ENCODE data around the gene NYAP2. TPM values are rescaled to one million over a fixed set of nuclear protein-coding genes. Genes with fewer than 3 reads are reported as not detected.

Gene NYAP2
- total RNA-seq, 1 experiment from 2014 or later = not detected

- in situ Hi-C loops (cut with HindIII; ENCODE audit: low sequenced_read_pairs) = no loop called here
- no peak for DNase-seq (ENCODE audit: low spot score)
Observed at GRCh38 chr2:225515033-225515432, 115.5 kb downstream of the NYAP2 start.

GRCh38 chr2:225526760-225527390 lies 127.4 kb downstream of the NYAP2 start:
- DNase-seq (ENCODE audit: low spot score) = peak; percentile 78
- in situ Hi-C loops (cut with HindIII; ENCODE audit: low sequenced_read_pairs) = no loop called here

- DNase-seq (ENCODE audit: low spot score) = no peak
- in situ Hi-C loops (cut with HindIII; ENCODE audit: low sequenced_read_pairs) = no loop called here
Observed at GRCh38 chr2:225531559-225531958, 132.0 kb downstream of the NYAP2 start.

- DNase-seq (ENCODE audit: low spot score) = no peak
Observed at GRCh38 chr2:225532096-225532495, 132.6 kb downstream of the NYAP2 start.

GRCh38 chr2:225534037-225534436 lies 134.5 kb downstream of the NYAP2 start:
- in situ Hi-C loops (cut with HindIII; ENCODE audit: low sequenced_read_pairs) = no loop called here
- no peak for DNase-seq (ENCODE audit: low spot score)

More at GRCh38 chr2:225532096-225532495, 132.6 kb downstream of the NYAP2 start:
- in situ Hi-C loops (cut with HindIII; ENCODE audit: low sequenced_read_pairs) = no loop called here

GRCh38 chr2:225534697-225535096 lies 135.2 kb downstream of the NYAP2 start:
- DNase-seq (ENCODE audit: low spot score) = no peak

GRCh38 chr2:225536036-225536435 lies 136.5 kb downstream of the NYAP2 start:
- DNase-seq (ENCODE audit: low spot score) = no peak
- in situ Hi-C loops (cut with HindIII; ENCODE audit: low sequenced_read_pairs) = no loop called here

More at GRCh38 chr2:225534697-225535096, 135.2 kb downstream of the NYAP2 start:
- in situ Hi-C loops (cut with HindIII; ENCODE audit: low sequenced_read_pairs) = no loop called here

- no peak for DNase-seq (ENCODE audit: low spot score)
- in situ Hi-C loops (cut with HindIII; ENCODE audit: low sequenced_read_pairs) = no loop called here
Observed at GRCh38 chr2:225543626-225544025, 144.1 kb downstream of the NYAP2 start.

GRCh38 chr2:225556461-225556860 lies 157.0 kb downstream of the NYAP2 start:
- no peak for DNase-seq (ENCODE audit: low spot score)
- in situ Hi-C loops (cut with HindIII; ENCODE audit: low sequenced_read_pairs) = loop anchor here (5.0 kb wide), 1 partner anchor 44 kb away; no protein-coding TSS in a partner anchor

- no peak for DNase-seq (ENCODE audit: low spot score)
- in situ Hi-C loops (cut with HindIII; ENCODE audit: low sequenced_read_pairs) = loop anchor here (5.0 kb wide), 1 partner anchor 46 kb away; no protein-coding TSS in a partner anchor
Observed at GRCh38 chr2:225558399-225559071, 159.0 kb downstream of the NYAP2 start.

- in situ Hi-C loops (cut with HindIII; ENCODE audit: low sequenced_read_pairs) = loop anchor here (5.0 kb wide), 1 partner anchor 47 kb away; no protein-coding TSS in a partner anchor
- no peak for DNase-seq (ENCODE audit: low spot score)
Observed at GRCh38 chr2:225559072-225559415, 159.5 kb downstream of the NYAP2 start.

GRCh38 chr2:225566798-225567197 lies 167.3 kb downstream of the NYAP2 start:
- no peak for DNase-seq (ENCODE audit: low spot score)
- in situ Hi-C loops (cut with HindIII; ENCODE audit: low sequenced_read_pairs) = no loop called here

GRCh38 chr2:225569995-225570394 lies 170.5 kb downstream of the NYAP2 start:
- in situ Hi-C loops (cut with HindIII; ENCODE audit: low sequenced_read_pairs) = no loop called here
- no peak for DNase-seq (ENCODE audit: low spot score)

- DNase-seq (ENCODE audit: low spot score) = no peak
- in situ Hi-C loops (cut with HindIII; ENCODE audit: low sequenced_read_pairs) = no loop called here
Observed at GRCh38 chr2:225573603-225574002, 174.1 kb downstream of the NYAP2 start.

GRCh38 chr2:225574582-225575138 lies 175.2 kb downstream of the NYAP2 start:
- no peak for DNase-seq (ENCODE audit: low spot score)
- in situ Hi-C loops (cut with HindIII; ENCODE audit: low sequenced_read_pairs) = no loop called here

GRCh38 chr2:225581135-225581534 lies 181.6 kb downstream of the NYAP2 start:
- in situ Hi-C loops (cut with HindIII; ENCODE audit: low sequenced_read_pairs) = no loop called here

GRCh38 chr2:225581906-225582305 lies 182.4 kb downstream of the NYAP2 start:
- DNase-seq (ENCODE audit: low spot score) = no peak
- in situ Hi-C loops (cut with HindIII; ENCODE audit: low sequenced_read_pairs) = no loop called here

More at GRCh38 chr2:225581135-225581534, 181.6 kb downstream of the NYAP2 start:
- DNase-seq (ENCODE audit: low spot score) = no peak

- no peak for DNase-seq (ENCODE audit: low spot score)
Observed at GRCh38 chr2:225582355-225583116, 183.0 kb downstream of the NYAP2 start.

GRCh38 chr2:225584796-225585195 lies 185.3 kb downstream of the NYAP2 start:
- no peak for DNase-seq (ENCODE audit: low spot score)
- in situ Hi-C loops (cut with HindIII; ENCODE audit: low sequenced_read_pairs) = no loop called here

More at GRCh38 chr2:225582355-225583116, 183.0 kb downstream of the NYAP2 start:
- in situ Hi-C loops (cut with HindIII; ENCODE audit: low sequenced_read_pairs) = no loop called here

GRCh38 chr2:225590932-225591331 lies 191.4 kb downstream of the NYAP2 start:
- in situ Hi-C loops (cut with HindIII; ENCODE audit: low sequenced_read_pairs) = no loop called here
- no peak for DNase-seq (ENCODE audit: low spot score)

Data from G401 (cell line).